Karpas-422 (cell line): ENCODE measurements around the gene GCLC. TPM values are rescaled to one million over a fixed set of nuclear protein-coding genes. Genes with fewer than 3 reads are reported as not detected.

Experiments used
- DNase-seq: peaks from one replicate; pipeline ENCODE4 v3.0.0-alpha.2; 2015
- H2AFZ ChIP-seq: fragments of 200-600 bp; sonication (generic); 2 replicates; pipeline ENCODE4 v1.6.1; 2014; ENCODE audit warnings: antibody characterized with exemption, low read length, mixed read lengths
- H3K27ac ChIP-seq: fragments of 200-600 bp; sonication (generic); 2 replicates; pipeline ENCODE4 v1.5.1; 2014; ENCODE audit warnings: mild to moderate bottlenecking, low read length, moderate library complexity
- H3K27me3 ChIP-seq: fragments of 200-600 bp; sonication (generic); 2 replicates; pipeline ENCODE4 v1.6.1; 2014; ENCODE audit warnings: low read length, mixed read lengths
- H3K36me3 ChIP-seq: fragments of 200-600 bp; sonication (generic); 2 replicates; pipeline ENCODE4 v1.6.1; 2014; ENCODE audit warnings: low read length, mixed read lengths; ENCODE audit not compliant: insufficient read depth
- H3K4me1 ChIP-seq: fragments of 200-600 bp; sonication (generic); 2 replicates; pipeline ENCODE4 v1.6.1; 2014; ENCODE audit warnings: mild to moderate bottlenecking, low read length, mixed read lengths
- H3K4me2 ChIP-seq: fragments of 200-600 bp; sonication (generic); 2 replicates; pipeline ENCODE4 v1.6.1; 2014; ENCODE audit warnings: low read length, low read depth, mild to moderate bottlenecking; ENCODE audit not compliant: poor library complexity, severe bottlenecking
- H3K4me3 ChIP-seq: fragments of 200-600 bp; sonication (generic); 2 replicates; pipeline ENCODE4 v1.5.1; 2014; ENCODE audit warnings: mild to moderate bottlenecking, antibody characterized with exemption, low read length, mixed read lengths
- H3K79me2 ChIP-seq: fragments of 200-600 bp; sonication (generic); 2 replicates; pipeline ENCODE4 v1.6.1; 2014; ENCODE audit warnings: mild to moderate bottlenecking, low read length, mixed read lengths
- H3K9ac ChIP-seq: fragments of 200-600 bp; sonication (generic); 2 replicates; pipeline ENCODE4 v1.6.0; 2014; ENCODE audit warnings: low read length
- H3K9me2 ChIP-seq: fragments of 200-600 bp; sonication (generic), shearing (Covaris generic); replicated peaks from 2 replicates; pipeline ENCODE4 v1.6.0; 2014; ENCODE audit warnings: mild to moderate bottlenecking, low read length, moderate library complexity; ENCODE audit not compliant: insufficient read depth
- H3K9me3 ChIP-seq: fragments of 300-700, 200-600 bp; sonication (generic); 2 replicates; pipeline ENCODE4 v1.6.1; 2014; ENCODE audit warnings: low read length, mixed read lengths
- H4K20me1 ChIP-seq: fragments of 200-600 bp; sonication (generic); 2 replicates; pipeline ENCODE4 v1.6.1; 2014; ENCODE audit warnings: mild to moderate bottlenecking, antibody characterized with exemption, low read length, low read depth; ENCODE audit not compliant: insufficient read depth
- total RNA-seq: library from RNA; depleted of rRNA; stranded (reverse); fragments of >200 nt; shearing (Covaris generic); gene quantifications from 2 replicates; pipeline ENCODE4 v1.2.3, GENCODE V29; 2014; ENCODE audit warnings: low replicate concordance

Gene GCLC
- total RNA-seq, 1 experiment from 2014 or later, result 11.6 TPM

DNA sequence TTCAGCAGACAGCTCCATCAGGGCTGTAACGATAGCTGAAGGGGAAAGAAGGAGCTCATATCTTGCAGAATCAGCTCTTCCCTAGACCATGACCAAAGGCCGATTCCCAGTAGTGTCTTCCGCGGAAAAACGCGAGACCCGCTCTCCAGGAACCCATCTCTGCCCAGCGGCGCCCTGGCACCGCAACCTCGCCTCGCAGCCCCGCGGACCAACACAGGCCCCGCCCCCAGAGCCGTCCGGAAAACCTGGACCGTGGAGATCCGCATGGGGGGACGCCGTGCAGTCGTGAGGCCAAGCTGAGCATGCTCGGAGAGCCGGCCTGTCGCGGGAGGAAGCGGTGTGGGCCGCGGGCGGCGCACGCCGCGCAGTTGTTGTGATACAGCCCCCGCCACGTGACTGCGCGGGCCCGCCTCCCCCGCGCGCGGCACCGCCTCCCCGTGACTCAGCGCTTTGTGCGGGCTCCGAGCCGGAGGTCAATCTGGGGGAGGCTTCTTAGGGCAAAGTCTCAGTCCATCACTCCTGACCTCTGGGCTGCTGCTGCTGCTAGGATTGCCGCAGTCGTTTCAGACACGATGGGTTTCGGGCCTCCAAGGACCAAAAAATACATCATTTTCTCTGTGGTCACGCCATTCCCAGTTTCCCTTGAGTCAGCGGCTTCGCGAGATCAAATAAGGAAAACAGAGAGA is 3.1 kb upstream of the GCLC start:
- H3K27ac ChIP-seq, result no peak overlapping the region
- peaks cover 8% of the 10 kb centered on the region; the same call in 1 of the 2 replicates for H3K27me3 ChIP-seq
- H3K4me3 ChIP-seq, result peak overlapping the region; percentile 67
- H3K36me3 ChIP-seq, result no peaks in the 10 kb centered on the region
- H3K9me2 ChIP-seq, result no peaks in the 10 kb centered on the region
- H2AFZ ChIP-seq, result peak overlapping the region; percentile 94
- no peaks in the 10 kb centered on the region for H3K79me2 ChIP-seq
- no peaks in the 10 kb centered on the region for H3K9me3 ChIP-seq
- peak overlapping the region; percentile 65 for H3K9ac ChIP-seq
- peak overlapping the region; percentile 90 for H3K4me2 ChIP-seq
- no peaks in the 10 kb centered on the region for H4K20me1 ChIP-seq
- peaks cover 35% of the 10 kb centered on the region for H3K4me1 ChIP-seq
- peak; percentile 95 for DNase-seq

DNA sequence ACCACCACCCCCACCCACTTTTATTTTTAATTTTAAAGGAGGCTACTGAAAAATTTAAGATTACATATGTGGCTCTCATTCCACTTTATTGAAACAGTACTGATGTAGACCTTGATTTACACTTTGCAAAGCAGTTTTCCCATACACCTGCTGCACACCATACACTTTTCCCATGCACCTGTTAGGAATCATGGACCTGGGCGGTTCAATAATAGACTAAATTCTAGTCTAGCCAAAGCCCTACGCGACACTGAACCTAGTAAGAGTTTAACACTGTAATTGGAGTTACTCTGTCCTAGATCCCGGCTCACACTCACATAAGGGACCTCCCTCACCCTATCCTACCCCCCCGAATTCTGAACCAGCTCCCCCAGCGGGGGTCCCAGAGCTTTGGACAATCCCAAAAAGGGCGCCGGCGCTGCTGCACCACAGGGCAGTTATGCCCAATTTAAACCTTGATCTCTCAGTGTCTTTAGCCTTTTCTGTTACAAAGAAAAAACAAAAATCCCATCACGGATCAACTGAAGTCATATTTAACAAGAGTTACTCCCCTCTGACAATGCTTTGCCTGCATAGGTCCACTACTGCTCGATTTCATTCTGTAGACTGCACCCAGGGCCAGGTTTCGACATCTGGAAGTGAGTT is 2.4 kb upstream of the GCLC start:
- H3K27ac ChIP-seq, result no peak overlapping the region
- H3K4me3 ChIP-seq, result peak overlapping the region; percentile 67
- no peaks in the 10 kb centered on the region for H3K9me3 ChIP-seq
- peak overlapping the region; percentile 94 for H2AFZ ChIP-seq
- peaks cover 8% of the 10 kb centered on the region; the same call in 1 of the 2 replicates for H3K27me3 ChIP-seq
- DNase-seq, result no peak
- peak overlapping the region; percentile 65 for H3K9ac ChIP-seq
- peaks cover 35% of the 10 kb centered on the region for H3K4me1 ChIP-seq
- peak overlapping the region; percentile 90 for H3K4me2 ChIP-seq
- no peaks in the 10 kb centered on the region for H3K36me3 ChIP-seq
- H4K20me1 ChIP-seq, result no peaks in the 10 kb centered on the region
- H3K9me2 ChIP-seq, result no peaks in the 10 kb centered on the region
- 0 out of 2 replicates have a peak, but pooled peaks cover 1% of the 10 kb centered on the region for H3K79me2 ChIP-seq

DNA sequence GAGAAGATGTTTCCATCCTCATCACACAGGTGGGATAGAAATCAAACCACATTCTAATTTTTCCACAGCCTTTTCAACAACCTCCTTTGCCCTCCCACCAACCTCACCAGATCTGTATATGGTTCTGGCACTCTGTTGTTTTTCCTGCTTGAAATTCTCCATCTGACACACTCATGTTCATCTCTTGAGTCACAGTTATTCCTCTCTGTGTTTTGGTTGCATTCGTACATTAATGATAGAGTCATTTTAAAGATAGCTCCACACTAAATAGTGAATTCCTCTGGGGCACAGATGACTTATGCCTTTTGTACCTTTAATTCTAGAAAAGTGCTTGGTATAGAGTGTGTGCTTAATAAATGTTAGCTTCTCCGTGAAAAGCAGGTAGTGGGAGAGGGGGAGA is 1.4 kb upstream of the GCLC start:
- Histone ChIP-seq H3K4me3 (no peak overlapping the region), H3K9ac (no peak overlapping the region), H3K4me2 (no peak overlapping the region), H3K79me2 (0 out of 2 replicates have a peak, but pooled peaks cover 7% of the 10 kb centered on the region), H4K20me1 (no peaks in the 10 kb centered on the region), H3K9me2 (no peaks in the 10 kb centered on the region), H3K27me3 (peaks cover 8% of the 10 kb centered on the region; the same call in 1 of the 2 replicates), H3K9me3 (no peaks in the 10 kb centered on the region), H3K27ac (no peak overlapping the region), H3K4me1 (peaks cover 35% of the 10 kb centered on the region), H2AFZ (no peak overlapping the region), H3K36me3 (no peaks in the 10 kb centered on the region)
- no peak for DNase-seq

DNA sequence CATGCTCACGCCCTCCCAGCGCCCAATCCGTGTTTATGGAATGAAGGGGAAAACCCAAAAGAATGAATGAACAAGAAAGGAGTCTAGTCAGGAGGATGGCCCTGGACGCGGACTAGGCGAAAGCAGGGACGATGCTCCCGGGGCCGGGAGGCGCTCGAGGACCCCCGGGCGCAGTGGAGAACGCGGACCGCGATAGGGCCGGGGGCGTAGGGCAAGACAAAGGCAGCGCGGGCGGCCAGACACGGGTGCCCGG is 758 bp downstream of the GCLC start:
- no peak for DNase-seq
- 0 out of 2 replicates have a peak, but pooled peaks cover 7% of the 10 kb centered on the region for H3K79me2 ChIP-seq
- no peaks in the 10 kb centered on the region for H3K36me3 ChIP-seq
- H3K9ac ChIP-seq, result peak overlapping the region; percentile 83
- no peaks in the 10 kb centered on the region for H3K9me3 ChIP-seq
- H3K27ac ChIP-seq, result no peak overlapping the region
- no peaks in the 10 kb centered on the region for H3K9me2 ChIP-seq
- H3K4me1 ChIP-seq, result peaks cover 35% of the 10 kb centered on the region
- H4K20me1 ChIP-seq, result peaks cover 7% of the 10 kb centered on the region; the same call in 1 of the 2 replicates
- H2AFZ ChIP-seq, result peak overlapping the region; percentile 74; the same call in 1 of the 2 replicates
- H3K4me3 ChIP-seq, result peak overlapping the region; percentile 84
- peaks cover 8% of the 10 kb centered on the region; the same call in 1 of the 2 replicates for H3K27me3 ChIP-seq
- peak overlapping the region; percentile 83 for H3K4me2 ChIP-seq

DNA sequence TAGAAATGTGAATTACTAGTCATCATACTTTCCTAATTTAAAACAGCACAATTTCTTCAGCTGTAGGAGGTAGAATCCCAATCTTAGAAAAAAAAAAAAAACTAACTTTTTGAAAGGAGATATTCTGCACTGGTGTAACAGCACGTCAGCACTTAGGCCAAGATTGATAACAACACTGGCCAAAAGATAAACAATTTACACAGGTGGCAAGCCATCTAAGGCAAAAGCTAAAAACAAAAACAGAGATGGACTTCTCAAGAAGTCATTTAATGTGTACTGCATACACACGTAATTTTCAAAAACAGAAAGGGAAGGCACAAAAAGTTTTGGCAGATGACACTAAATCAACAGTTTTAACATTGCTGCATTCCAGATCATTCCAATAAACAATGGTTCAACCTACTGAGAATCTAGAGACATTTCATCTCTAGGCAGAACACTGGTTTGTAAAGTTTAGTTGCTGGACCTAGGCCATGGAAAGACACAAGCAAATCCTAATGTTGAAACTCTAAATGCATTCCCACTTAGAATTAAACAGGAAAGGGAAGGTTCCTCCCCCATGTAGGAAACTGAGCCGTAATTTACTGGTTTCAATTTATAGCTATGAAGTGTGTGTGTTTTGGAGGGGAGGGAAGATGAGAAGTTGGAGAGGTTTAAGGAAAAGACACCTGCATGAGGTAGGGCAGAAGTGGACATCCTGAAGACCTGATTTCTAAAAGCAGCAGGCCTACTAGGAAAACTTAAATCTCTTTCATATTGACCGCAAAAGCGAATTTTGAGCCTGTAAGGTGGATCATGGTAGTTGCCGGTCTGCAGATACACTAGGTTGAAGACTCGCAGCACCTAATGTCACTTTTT is 1.3 kb downstream of the GCLC start:
- no peak overlapping the region for H3K27ac ChIP-seq
- H3K27me3 ChIP-seq, result peaks cover 8% of the 10 kb centered on the region; the same call in 1 of the 2 replicates
- H3K4me3 ChIP-seq, result peak overlapping the region; percentile 84
- H3K9me2 ChIP-seq, result no peaks in the 10 kb centered on the region
- H3K9me3 ChIP-seq, result no peaks in the 10 kb centered on the region
- H3K79me2 ChIP-seq, result 0 out of 2 replicates have a peak, but pooled peaks cover 7% of the 10 kb centered on the region
- peak overlapping the region; percentile 83 for H3K9ac ChIP-seq
- H2AFZ ChIP-seq, result 0 out of 2 replicates have a peak overlapping the region, but pooled peaks have one; percentile 74
- no peak for DNase-seq
- H3K4me2 ChIP-seq, result peak overlapping the region; percentile 83
- no peaks in the 10 kb centered on the region for H3K36me3 ChIP-seq
- peaks cover 34% of the 10 kb centered on the region for H3K4me1 ChIP-seq
- H4K20me1 ChIP-seq, result peaks cover 9% of the 10 kb centered on the region; the same call in 1 of the 2 replicates

DNA sequence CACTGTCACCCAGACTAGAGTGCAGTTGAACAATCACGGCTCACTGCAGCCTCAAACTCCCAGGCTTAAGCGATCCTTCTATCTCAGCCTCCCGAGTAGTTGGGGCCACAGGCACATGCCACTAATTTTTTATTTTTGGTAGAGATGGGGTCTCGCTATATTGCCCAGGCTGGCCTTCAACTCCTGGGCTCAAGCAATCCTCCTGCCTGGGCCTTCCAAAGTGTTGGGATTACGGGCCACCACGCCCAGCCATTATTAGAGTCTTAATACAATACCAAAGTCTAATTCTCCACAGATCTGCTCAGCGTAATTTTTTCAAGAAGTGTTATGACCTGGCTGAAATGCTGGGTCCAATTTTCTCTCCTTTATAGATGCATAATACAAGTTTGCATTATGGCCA is 3.0 kb downstream of the GCLC start:
- H3K27me3 ChIP-seq, result peaks cover 8% of the 10 kb centered on the region; the same call in 1 of the 2 replicates
- H3K9ac ChIP-seq, result no peak overlapping the region
- DNase-seq, result no peak
- H2AFZ ChIP-seq, result no peak overlapping the region
- H3K27ac ChIP-seq, result no peak overlapping the region
- no peak overlapping the region for H3K4me3 ChIP-seq
- H3K4me1 ChIP-seq, result peaks cover 18% of the 10 kb centered on the region
- no peak overlapping the region for H3K4me2 ChIP-seq
- H4K20me1 ChIP-seq, result peaks cover 12% of the 10 kb centered on the region; the same call in 1 of the 2 replicates
- no peaks in the 10 kb centered on the region for H3K9me3 ChIP-seq
- H3K9me2 ChIP-seq, result no peaks in the 10 kb centered on the region
- 0 out of 2 replicates have a peak, but pooled peaks cover 11% of the 10 kb centered on the region for H3K79me2 ChIP-seq
- H3K36me3 ChIP-seq, result no peaks in the 10 kb centered on the region

DNA sequence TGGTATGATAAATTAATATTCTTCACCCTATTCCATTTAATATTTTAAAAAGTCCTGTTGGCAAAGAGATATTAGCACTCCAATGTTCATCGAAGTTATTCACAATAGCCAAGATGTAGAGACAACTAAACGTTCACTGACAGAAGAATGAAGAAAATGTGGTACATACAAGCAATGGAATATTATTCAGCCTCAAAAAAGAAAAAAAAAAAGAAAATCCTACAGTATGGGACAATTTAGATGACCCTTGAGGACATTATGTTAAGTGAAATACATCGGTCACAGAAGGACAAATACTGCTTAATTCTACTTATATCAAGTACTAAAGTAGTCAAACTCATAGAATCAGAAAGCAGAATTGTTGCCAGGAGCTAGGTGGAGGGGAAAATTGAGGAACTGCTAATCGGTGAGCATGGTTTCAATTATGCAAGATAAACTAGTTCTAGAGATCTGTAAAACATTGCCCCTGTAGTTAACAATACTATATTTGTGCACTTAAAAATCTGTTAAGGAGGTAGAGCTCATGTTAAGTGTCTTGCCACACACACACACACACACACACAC is 4.7 kb downstream of the GCLC start:
- H3K4me2 ChIP-seq, result no peak overlapping the region
- H3K9me3 ChIP-seq, result no peaks in the 10 kb centered on the region
- H2AFZ ChIP-seq, result no peak overlapping the region
- H3K27me3 ChIP-seq, result no peaks in the 10 kb centered on the region
- 0 out of 2 replicates have a peak, but pooled peaks cover 13% of the 10 kb centered on the region for H3K79me2 ChIP-seq
- H3K4me3 ChIP-seq, result no peak overlapping the region
- no peak overlapping the region for H3K9ac ChIP-seq
- no peak for DNase-seq
- H3K4me1 ChIP-seq, result peaks cover 15% of the 10 kb centered on the region
- peaks cover 22% of the 10 kb centered on the region; the same call in 1 of the 2 replicates for H4K20me1 ChIP-seq
- H3K9me2 ChIP-seq, result no peaks in the 10 kb centered on the region
- no peak overlapping the region for H3K27ac ChIP-seq
- no peaks in the 10 kb centered on the region for H3K36me3 ChIP-seq
